H54 (cell line): Measurements from ENCODE around the gene VPS16.
"Not testable (repeated sequence)": the region's sequence is repeated elsewhere in the genome, so short reads cannot be mapped to it uniquely, and the experiment has no call there.

Source experiments
- DNase-seq: peaks from one replicate; pipeline ENCODE4 v3.0.0; 2011; ENCODE audit warnings: low spot score, mixed read lengths; ENCODE audit not compliant: insufficient read length
- FAIRE-seq: peaks from 3 replicates; lab custom pipeline; 2011; peaks lifted over from hg19 to GRCh38; lab: Jason Lieb, UNC
- POLR2A ChIP-seq: IDR thresholded peaks from 2 replicates; pipeline ENCODE4 v1.6.1; 2011; ENCODE audit warnings: low read depth, mild to moderate bottlenecking, low read length

VPS16 gene

GRCh38 chr20:2878515-2878914 is 38.0 kb downstream of the VPS16 start:
- TF ChIP-seq POLR2A, result no peak
- no peak for DNase-seq
- FAIRE-seq, result no peak

GRCh38 chr20:2879146-2879545 is 38.6 kb downstream of the VPS16 start:
- no peak for TF ChIP-seq POLR2A
- peak; percentile 82 for FAIRE-seq

GRCh38 chr20:2880650-2881049 is 40.1 kb downstream of the VPS16 start:
- FAIRE-seq (no peak), DNase-seq (no peak)
- TF ChIP-seq POLR2A, result no peak

More at GRCh38 chr20:2879146-2879545, 38.6 kb downstream of the VPS16 start:
- DNase-seq, result peak; percentile 56

GRCh38 chr20:2883726-2884637 is 43.4 kb downstream of the VPS16 start:
- DNase-seq (no peak), FAIRE-seq (no peak)
- TF ChIP-seq POLR2A, result no peak

- no peak for TF ChIP-seq POLR2A
- DNase-seq, result no peak
- no peak for FAIRE-seq
Measured at GRCh38 chr20:2887715-2888114, 47.2 kb downstream of the VPS16 start.

- TF ChIP-seq POLR2A, result no peak
- DNase-seq, result no peak
- FAIRE-seq, result no peak
Measured at GRCh38 chr20:2888224-2888955, 47.8 kb downstream of the VPS16 start.

- FAIRE-seq, result no peak
- no peak for DNase-seq
- no peak for TF ChIP-seq POLR2A
Measured at GRCh38 chr20:2889209-2889608, 48.7 kb downstream of the VPS16 start.

GRCh38 chr20:2889797-2890196 is 49.3 kb downstream of the VPS16 start:
- TF ChIP-seq POLR2A, result no peak
- DNase-seq (no peak), FAIRE-seq (no peak)

GRCh38 chr20:2890742-2891141 is 50.2 kb downstream of the VPS16 start:
- peak; percentile 80 for FAIRE-seq
- no peak for DNase-seq
- no peak for TF ChIP-seq POLR2A

GRCh38 chr20:2891343-2891742 is 50.8 kb downstream of the VPS16 start:
- DNase-seq (no peak), FAIRE-seq (no peak)
- no peak for TF ChIP-seq POLR2A

GRCh38 chr20:2892376-2892775 is 51.8 kb downstream of the VPS16 start:
- DNase-seq, result no peak
- no peak for TF ChIP-seq POLR2A
- FAIRE-seq, result no peak

GRCh38 chr20:2894221-2894620 is 53.7 kb downstream of the VPS16 start:
- TF ChIP-seq POLR2A, result no peak
- DNase-seq (no peak), FAIRE-seq (no peak)

GRCh38 chr20:2895154-2895553 is 54.6 kb downstream of the VPS16 start:
- FAIRE-seq, DNase-seq: not testable (repeated sequence)

GRCh38 chr20:2899243-2899642 is 58.7 kb downstream of the VPS16 start:
- DNase-seq (no peak), FAIRE-seq (no peak)
- no peak for TF ChIP-seq POLR2A
